GM21423 (cell line): ENCODE results near the gene BRSK1.

Experiments
- ATAC-seq: cut with Tn5 transposase; IDR thresholded peaks from one replicate; pipeline ENCODE4 v1.9.1; 2021; ENCODE audit warnings: mild to moderate bottlenecking, moderate library complexity; ENCODE audit not compliant: unreplicated experiment

BRSK1 gene

DNA sequence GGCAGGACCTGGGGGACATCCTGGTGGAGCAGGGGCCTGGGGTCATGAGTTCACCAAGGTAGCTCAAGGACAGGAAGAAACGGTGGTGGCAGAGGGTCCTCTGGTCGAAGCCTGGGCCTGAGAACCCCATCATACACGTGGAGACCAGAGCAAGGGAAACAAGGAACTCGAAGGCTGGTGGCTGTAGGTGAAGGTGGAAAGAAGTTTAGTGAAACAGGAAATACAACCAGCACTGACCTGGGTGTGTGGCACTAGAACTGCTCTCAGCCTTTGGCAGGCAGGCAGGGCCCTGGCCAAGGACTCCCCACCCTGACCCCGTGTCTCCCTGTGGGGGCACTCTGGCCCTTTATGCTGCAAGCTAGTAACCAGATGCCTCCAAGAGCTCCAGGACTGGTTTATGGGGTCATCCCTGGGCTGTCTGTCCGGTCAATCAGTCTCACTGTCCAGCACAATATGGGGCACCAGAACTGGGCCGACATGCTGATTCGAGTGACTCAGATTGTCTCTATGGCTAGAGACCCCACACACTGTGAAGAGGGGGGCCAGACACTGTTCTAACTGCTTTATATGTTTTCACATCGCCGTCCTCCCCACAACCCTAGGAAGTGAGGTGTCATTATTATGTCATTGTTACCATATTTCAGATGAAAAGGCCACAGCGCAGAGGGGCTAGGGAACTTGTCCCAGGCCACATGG, 67.0 kb downstream of the BRSK1 start:
- no peak for ATAC-seq

DNA sequence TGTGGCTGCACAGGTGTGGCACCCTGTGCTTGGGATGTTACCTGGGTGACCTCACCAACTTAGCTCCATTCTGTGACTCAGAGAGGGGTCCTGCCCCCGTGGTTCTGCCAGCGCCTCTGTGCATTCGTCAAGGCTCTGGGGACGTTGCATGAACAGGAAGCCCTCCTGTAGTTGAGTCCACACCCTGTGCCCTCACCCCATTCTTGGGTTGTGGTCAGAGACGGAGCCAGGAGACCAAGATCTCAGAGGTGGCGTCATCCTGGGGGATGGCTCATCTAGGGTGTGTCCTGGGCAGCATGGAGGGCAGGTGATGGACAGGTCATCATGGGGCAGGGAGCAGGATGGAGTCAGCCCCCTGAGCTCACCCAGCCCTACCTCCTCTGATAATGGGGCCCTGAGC, 68.2 kb downstream of the BRSK1 start:
- no peak for ATAC-seq

DNA sequence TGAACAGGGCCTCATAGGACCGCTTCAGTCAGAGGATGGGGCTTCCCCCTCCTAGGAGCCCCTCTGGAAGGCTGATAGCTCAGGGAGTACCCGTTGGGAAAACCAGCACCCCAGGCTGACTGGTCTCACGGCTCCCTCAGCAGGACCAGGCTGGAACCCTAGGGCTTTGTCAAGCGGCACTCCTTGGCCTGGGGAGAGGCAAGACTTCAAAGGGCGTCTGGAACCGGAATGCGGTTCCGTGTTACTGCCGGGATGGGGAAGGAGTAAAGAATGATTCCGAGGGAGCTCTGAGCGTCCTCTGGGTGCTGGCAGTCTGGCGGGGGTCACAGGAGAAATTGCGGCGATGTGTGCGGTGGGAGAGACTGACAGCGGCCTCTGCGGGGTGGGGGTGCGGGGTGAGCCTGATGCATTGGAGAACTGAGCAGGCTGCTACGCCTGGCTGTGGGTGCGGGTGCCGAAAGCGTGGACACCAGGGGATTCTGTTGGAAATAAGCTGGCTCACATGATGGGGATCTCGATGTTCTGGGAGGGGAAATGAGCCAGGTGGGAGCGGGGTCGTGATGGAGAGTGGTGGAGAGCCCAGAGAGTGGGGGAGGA, 68.8 kb downstream of the BRSK1 start:
- no peak for ATAC-seq

DNA sequence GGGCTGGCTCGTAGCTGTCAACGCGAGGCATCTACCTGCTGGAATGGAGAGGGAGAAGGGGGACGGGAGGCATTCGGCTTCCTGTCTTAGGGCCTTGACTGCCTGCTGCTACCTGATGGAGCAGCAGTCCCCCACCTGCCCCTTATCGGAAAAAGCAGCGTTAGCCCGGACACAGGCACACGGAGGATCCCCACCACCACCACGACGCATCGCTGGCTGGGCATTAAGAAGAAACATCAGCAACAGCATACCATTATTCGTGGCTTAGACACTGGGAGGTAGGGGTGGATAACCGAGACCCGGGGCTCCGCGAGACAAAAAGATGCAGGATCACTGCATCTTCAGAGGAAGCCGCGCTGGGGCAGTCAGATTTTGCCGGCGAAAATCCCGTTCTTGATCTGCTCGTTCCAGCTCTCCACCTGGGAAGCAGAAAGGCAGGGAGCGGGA, 69.6 kb downstream of the BRSK1 start:
- no peak for ATAC-seq

DNA sequence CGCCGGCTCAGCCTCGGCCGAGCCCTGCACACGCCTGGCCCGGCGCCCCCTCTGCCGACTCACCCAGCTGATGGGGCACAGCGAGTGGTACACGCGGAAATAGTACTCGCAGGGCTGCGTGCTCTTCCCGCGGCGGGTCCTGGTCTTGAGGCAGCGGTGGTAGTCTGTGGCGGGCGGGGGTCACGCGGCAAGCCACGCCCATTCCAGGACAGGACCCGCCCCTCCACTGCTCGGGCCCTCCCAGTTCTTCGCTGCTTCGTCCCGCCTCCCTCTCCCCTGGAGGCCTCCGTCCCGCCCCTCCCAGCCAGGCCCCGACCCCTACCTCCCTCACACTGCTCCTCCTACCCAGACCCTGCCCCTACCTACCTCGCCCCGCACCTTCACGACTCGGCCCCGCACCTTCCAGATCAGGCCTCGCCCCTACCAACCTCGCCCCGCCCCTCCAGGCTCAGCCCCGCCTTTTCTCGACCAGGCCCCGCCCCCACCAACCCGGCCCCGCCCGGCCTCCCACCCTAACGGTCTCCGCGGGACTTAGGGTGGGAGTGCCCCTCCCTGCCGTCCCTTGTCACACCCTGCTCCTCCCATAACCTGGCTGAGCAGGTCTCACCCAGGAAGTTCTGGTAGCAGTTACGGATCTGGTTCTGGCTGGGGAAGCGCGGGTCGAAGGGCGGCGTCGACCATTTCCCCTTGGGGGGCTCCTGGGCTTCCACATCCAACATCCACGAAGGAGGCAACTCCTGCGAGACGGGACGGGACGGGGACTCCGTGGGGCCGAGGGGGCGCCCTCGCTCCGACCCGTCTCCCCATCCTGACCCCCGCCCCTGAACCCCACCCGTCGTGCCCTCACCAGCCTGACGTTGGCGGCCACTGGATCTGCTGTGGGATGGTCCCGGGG, 70.3 kb downstream of the BRSK1 start:
- ATAC-seq, result no peak

DNA sequence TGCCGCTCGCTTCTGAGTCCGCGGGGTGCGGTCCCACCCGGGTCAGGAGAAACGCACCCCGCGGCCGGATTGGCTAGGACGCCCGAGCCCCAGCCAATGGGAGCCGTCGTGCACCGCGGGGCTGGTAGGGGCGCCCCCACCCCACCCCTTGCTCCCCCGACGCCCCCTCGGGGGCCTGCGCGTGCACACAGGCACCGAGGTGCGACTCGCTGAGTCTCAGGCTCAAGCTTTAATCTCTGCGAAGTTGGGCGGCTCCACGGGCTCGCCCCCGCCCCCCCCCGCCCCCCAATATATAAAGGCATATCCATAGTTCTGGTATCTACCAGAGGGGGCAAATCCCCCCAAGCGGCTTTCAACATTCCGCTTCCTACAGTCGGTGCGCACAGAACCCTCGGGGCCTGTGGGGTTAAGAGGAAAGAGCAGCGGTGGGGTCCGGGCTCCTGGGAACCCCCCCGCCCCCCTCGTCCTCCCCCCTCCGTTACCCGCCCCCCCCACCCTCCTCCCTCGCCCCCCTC, 71.0 kb downstream of the BRSK1 start, which contains the start of gene COX6B2:
Gene COX6B2, minus strand, starts transcription at position 22 of the 515 bp plus-strand sequence. CDS start 198 bp downstream, outside the sequence.
- ATAC-seq, result no peak

DNA sequence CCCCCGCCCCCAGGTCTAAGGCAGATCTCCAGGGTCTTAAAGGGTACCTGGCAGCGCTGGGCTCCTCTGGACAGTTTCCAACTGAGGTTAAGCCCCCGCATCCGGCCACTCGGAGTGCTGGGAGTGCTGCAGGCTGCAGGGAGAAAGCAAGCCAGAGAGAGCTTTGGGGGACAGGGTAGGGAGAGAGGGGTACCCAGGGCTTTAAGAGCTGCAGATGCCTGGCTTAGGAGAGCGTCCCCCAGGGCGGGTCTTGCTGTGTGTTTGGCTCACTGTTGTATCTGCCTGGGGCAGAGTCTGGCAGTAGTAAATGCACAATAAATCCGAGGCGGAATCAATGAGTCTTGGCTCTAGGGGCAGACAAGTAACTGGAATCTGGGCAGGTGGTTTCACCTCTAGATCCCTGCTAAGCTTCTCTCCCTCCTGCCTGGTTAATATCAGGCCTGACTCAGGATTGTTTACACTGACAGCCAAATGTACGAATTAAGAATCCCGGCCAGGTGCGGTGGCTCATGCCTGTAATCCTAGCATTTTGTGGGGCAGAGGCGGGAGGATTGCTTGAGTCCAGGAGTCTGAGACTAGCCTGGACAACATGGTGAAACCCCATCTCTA, 71.5 kb downstream of the BRSK1 start:
- ATAC-seq, result no peak

DNA sequence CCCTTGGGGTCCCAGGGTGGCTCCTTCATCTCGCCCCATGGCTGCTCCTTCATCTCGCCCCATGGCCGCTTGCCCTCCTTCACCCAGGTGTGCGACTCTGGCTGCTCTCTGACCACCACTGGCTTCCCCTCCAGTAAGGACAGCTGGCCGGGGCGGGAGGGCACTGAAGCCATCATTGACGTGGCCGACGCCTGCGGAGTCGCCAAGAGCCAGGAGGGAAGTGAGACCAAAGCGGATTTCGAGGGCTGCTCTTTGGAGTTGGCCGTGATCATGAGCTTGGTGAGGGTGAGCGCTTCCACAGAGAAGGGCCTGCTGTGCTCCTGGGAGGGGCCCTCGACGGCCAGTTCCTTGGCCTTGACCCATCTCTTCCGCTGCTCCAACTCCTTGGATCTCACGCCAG, 74.7 kb downstream of the BRSK1 start:
- ATAC-seq, result no peak

DNA sequence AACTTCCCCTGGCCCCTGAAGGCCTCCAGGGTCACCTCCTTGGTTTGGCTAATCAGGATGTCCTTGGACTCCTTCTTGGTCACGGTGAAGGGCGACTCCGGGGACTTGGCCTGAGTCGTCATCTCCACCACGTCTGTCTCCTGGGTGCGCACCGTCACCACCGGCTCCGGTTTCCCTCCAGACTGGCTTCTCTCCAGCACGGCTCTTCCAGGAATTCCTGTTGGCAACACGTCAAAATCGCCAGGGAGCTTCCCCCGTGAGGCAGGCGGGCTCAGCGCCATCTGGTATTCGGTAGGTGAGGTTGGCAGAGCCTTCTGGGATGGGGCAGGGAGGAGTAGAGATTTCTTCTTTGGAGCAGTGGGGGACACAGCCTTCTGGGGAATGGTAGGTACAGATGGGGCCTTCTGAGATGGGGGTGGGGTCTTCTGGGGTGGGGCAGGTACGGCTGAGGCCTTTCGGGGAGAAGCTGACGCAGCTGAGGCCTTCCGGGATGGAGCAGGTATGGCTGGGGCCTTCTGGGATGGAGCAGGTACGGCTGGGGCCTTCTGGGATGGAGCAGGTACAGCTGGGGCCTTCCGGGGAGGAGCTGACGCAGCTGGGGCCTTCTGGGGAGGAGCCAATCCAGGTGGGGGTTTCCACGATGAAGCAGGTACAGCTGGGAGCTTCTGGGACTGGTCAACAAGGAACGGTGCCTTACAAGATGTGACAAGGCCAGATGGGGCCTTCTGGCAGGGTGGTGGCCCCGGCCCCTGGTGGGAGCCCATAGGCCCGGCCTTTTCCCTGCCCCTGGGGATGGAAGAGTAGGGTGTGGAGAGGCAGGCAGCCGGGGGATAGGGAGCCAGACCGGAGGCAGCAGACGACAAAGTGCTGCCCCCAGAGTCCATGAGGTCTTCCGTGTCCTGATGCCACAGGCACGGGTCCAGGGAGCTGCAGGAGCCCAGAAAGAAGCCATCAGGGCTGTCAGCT, 75.4 kb downstream of the BRSK1 start:
- ATAC-seq, result no peak

DNA sequence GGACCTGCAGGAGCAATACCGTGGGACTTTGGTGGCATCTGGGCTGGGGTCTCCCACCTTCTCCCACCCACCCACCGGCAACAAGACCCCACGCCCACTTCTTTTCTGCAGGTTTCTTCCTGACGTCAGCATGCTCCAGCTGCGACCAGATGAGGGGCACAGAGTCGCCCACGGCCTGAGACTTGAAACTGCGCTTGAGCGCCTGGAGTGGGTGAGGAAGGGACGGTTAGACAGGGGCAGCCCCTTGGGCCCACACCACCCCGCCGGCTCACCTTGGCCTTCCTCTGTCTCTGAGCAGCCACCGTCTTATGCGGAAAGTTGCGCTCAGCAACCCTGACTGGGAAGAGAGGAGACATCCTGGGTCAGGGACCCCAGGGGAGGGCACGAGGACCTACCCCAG, 77.1 kb downstream of the BRSK1 start:
- ATAC-seq, result no peak
